Right atrium auricular region (tissue), 2 donors: ENCODE results near the gene GPR18. TPM values are rescaled to one million over a fixed set of nuclear protein-coding genes. Genes with fewer than 3 reads are reported as not detected.
"Not testable (repeated sequence)": the region's sequence is repeated elsewhere in the genome, so short reads cannot be mapped to it uniquely, and the experiment has no call there.

Source experiments
- DNase-seq: peaks from one replicate; pipeline ENCODE4 v3.0.0-alpha.2; 2019; ENCODE audit warnings: low spot score
- H3K27ac ChIP-seq, 2 donors: fragments of 200-600 bp; sonication (generic); 1 replicate in 1 of 2; 2 replicates in 1 of 2; pipeline ENCODE4 v1.5.1; 2016 to 2019
- H3K27me3 ChIP-seq, 2 donors: fragments of 200-600 bp; sonication (generic); one replicate each; pipeline versions ENCODE4 v1.5.1 to v1.6.0; 2017 to 2019
- H3K36me3 ChIP-seq: fragments of 200-600 bp; sonication (generic); one replicate; pipeline ENCODE4 v1.5.1; 2016
- H3K4me1 ChIP-seq, 2 donors: fragments of 200-600 bp; sonication (generic); one replicate each; pipeline versions ENCODE4 v1.5.1 to v1.6.0; 2017 to 2019
- H3K4me3 ChIP-seq, 2 donors: fragments of 200-600 bp; sonication (generic); 1 replicate in 1 of 2; 2 replicates in 1 of 2; pipeline ENCODE4 v1.5.1; 2017 to 2019; ENCODE audit warnings: mild to moderate bottlenecking in 1 of 2, moderate library complexity in 1 of 2
- H3K9me3 ChIP-seq, 2 donors: fragments of 200-600 bp; sonication (generic); one replicate each; pipeline ENCODE4 v1.5.1; 2019
- CTCF ChIP-seq, 2 donors: fragments of 200-600 bp; sonication (generic); IDR thresholded peaks; one replicate each; pipeline ENCODE4 v1.5.1; 2019; ENCODE audit warnings: antibody characterized with exemption in 2 of 2
- total RNA-seq, 2 donors: library from RNA; depleted of rRNA; stranded (reverse); fragments of >200 nt; gene quantifications; one replicate each; pipeline ENCODE4 v1.1.0, GENCODE V29; 2016

The GPR18 gene
- total RNA-seq, 2 donors from 2014 or later = 0.28 TPM; not detected in 1

- Histone ChIP-seq H3K9me3 (no peaks in the 10 kb centered on the region), H3K4me3 (no peak overlapping the region), H3K4me1 (peaks cover 0 to 14% of the 10 kb centered on the region in 2 donors), H3K27me3 (no peaks in the 10 kb centered on the region), H3K36me3 (no peaks in the 10 kb centered on the region), H3K27ac (no peak overlapping the region)
- TF ChIP-seq CTCF (IDR thresholded peaks at IDR 0.05) = no peak
- DNase-seq = peak; percentile 44
These were observed 46.7 kb downstream of the GPR18 start for GRCh38 chr13:99211421-99212035.

- peaks cover 0 to 13% of the 10 kb centered on the region in 2 donors for H3K4me1 ChIP-seq
- H3K9me3 ChIP-seq, H3K27me3 ChIP-seq, H3K36me3 ChIP-seq, H3K4me3 ChIP-seq, H3K27ac ChIP-seq: not testable (repeated sequence)
- peak; percentile 13 for DNase-seq
These were observed 47.6 kb downstream of the GPR18 start for GRCh38 chr13:99210627-99211026.

GRCh38 chr13:99208845-99209527 lies 49.2 kb downstream of the GPR18 start:
- no peak for TF ChIP-seq CTCF (IDR thresholded peaks at IDR 0.05)
- no peak overlapping the region for H3K4me3 ChIP-seq
- H3K27me3 ChIP-seq = no peaks in the 10 kb centered on the region
- H3K9me3 ChIP-seq = no peaks in the 10 kb centered on the region
- no peaks in the 10 kb centered on the region for H3K36me3 ChIP-seq
- no peak overlapping the region for H3K27ac ChIP-seq
- H3K4me1 ChIP-seq = peaks cover 0 to 13% of the 10 kb centered on the region in 2 donors
- DNase-seq = peak; percentile 32

- Histone ChIP-seq H3K4me3 (no peak overlapping the region), H3K9me3 (no peaks in the 10 kb centered on the region), H3K27ac (no peak overlapping the region), H3K4me1 (peaks cover 0 to 21% of the 10 kb centered on the region in 2 donors), H3K36me3 (no peaks in the 10 kb centered on the region), H3K27me3 (no peaks in the 10 kb centered on the region)
- DNase-seq = peak; percentile 18
- TF ChIP-seq CTCF (IDR thresholded peaks at IDR 0.05) = no peak
These were observed 50.0 kb downstream of the GPR18 start for GRCh38 chr13:99208185-99208584.

GRCh38 chr13:99207511-99207910 lies 50.7 kb downstream of the GPR18 start:
- H3K9me3 ChIP-seq = no peaks in the 10 kb centered on the region
- H3K36me3 ChIP-seq = no peaks in the 10 kb centered on the region
- no peak overlapping the region for H3K4me3 ChIP-seq
- DNase-seq = peak; percentile 43
- TF ChIP-seq CTCF (IDR thresholded peaks at IDR 0.05) = no peak
- no peaks in the 10 kb centered on the region for H3K27me3 ChIP-seq
- H3K27ac ChIP-seq = no peak overlapping the region
- peaks cover 0 to 25% of the 10 kb centered on the region in 2 donors for H3K4me1 ChIP-seq

GRCh38 chr13:99206873-99207272 lies 51.3 kb downstream of the GPR18 start:
- H3K27ac ChIP-seq = no peak overlapping the region
- H3K4me3 ChIP-seq = no peak overlapping the region
- no peaks in the 10 kb centered on the region for H3K36me3 ChIP-seq
- H3K4me1 ChIP-seq = peaks cover 0 to 31% of the 10 kb centered on the region in 2 donors
- no peaks in the 10 kb centered on the region for H3K9me3 ChIP-seq
- DNase-seq = no peak
- TF ChIP-seq CTCF (IDR thresholded peaks at IDR 0.05) = no peak
- no peaks in the 10 kb centered on the region for H3K27me3 ChIP-seq
